AG09319 (cell line): Measurements from ENCODE around the gene SOX13.

Source experiments
- DNase-seq: peaks from one replicate; pipeline ENCODE4 v3.0.0-alpha.2; 2010; ENCODE audit warnings: low read depth; ENCODE audit errors: extremely low read depth
- CTCF ChIP-seq: IDR thresholded peaks from 2 replicates; pipeline ENCODE4 v1.5.1; 2011; ENCODE audit warnings: low read depth, mild to moderate bottlenecking, inconsistent platforms, low read length, moderate library complexity

SOX13 gene

GRCh38 chr1:204128464-204128963, 55.6 kb downstream of the SOX13 start:
- TF ChIP-seq CTCF = no peak
- no peak for DNase-seq

- peak; percentile 83 for TF ChIP-seq CTCF
- DNase-seq = no peak
These were observed 56.3 kb downstream of the SOX13 start for GRCh38 chr1:204128964-204129896.

GRCh38 chr1:204130178-204130577, 57.3 kb downstream of the SOX13 start:
- TF ChIP-seq CTCF = no peak
- no peak for DNase-seq

- TF ChIP-seq CTCF = peak; percentile 17; the same call in 1 of the 2 replicates
- peak; percentile 47 for DNase-seq
These were observed 58.3 kb downstream of the SOX13 start for GRCh38 chr1:204130981-204131892.

- TF ChIP-seq CTCF = no peak
- DNase-seq = no peak
These were observed 59.1 kb downstream of the SOX13 start for GRCh38 chr1:204131978-204132377.

GRCh38 chr1:204132718-204133117, 59.8 kb downstream of the SOX13 start:
- no peak for TF ChIP-seq CTCF
- DNase-seq = no peak
